NCI-H748 (cell line): Measurements from ENCODE around the gene RRAGD.
"Not testable (repeated sequence)": the region's sequence is repeated elsewhere in the genome, so short reads cannot be mapped to it uniquely, and the experiment has no call there.

ENCODE experiments used
- DNase-seq: peaks from one replicate; lab custom pipeline; 2025; ENCODE audit not compliant: unreplicated experiment; lab: John Stamatoyannopoulos, UW

Gene RRAGD

DNA sequence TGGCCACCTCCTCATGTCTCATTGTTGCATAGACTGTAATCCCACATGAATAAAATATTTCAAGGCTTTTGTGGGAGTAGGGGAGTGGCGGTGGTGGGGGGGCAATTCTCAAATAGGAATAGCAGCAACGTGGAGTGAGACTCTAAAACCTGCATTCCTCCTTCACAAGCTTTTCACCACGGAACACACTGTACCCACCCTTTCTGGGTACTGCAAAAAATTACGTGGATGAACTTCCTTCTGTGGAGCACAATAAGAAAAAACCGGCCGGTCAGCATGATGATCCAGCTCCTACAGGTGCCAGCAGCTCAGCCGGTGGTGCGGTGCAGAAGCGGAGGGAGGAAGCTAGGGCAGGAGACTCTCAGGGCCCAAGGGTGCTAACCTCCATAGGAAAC is 930 bp upstream of the RRAGD start:
- peak; percentile 43 for DNase-seq

- peak; percentile 70 for DNase-seq
Observed at GRCh38 chr6:89411145-89412070, 665 bp downstream of the RRAGD start.

- DNase-seq: no peak
Observed at GRCh38 chr6:89410788-89411144, 1.3 kb downstream of the RRAGD start.

DNA sequence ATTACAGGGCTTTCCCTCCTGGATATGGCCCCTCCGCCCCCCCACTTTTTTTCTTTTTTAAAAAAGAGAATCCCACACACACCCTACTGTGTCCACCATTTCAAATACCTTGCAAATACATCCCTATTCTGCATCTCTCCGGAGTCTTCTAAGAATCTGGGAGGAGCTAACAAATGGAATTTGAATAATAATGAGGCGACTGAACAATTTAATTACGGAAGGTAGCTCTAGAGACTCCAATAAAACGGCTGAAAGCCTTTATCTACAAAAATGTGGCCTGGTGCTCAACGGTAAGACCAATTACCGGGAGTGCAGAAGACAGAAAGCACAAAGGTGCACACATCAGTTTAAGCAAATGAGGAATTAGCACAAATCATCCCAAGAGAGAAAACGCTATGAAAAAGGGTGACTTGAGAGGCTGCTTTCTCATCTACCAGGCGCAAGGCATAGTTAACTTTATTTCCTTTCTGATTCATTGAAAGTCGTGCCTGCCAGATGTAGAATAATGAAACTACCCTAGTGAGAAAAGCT is 1.8 kb downstream of the RRAGD start:
- DNase-seq: no peak

DNA sequence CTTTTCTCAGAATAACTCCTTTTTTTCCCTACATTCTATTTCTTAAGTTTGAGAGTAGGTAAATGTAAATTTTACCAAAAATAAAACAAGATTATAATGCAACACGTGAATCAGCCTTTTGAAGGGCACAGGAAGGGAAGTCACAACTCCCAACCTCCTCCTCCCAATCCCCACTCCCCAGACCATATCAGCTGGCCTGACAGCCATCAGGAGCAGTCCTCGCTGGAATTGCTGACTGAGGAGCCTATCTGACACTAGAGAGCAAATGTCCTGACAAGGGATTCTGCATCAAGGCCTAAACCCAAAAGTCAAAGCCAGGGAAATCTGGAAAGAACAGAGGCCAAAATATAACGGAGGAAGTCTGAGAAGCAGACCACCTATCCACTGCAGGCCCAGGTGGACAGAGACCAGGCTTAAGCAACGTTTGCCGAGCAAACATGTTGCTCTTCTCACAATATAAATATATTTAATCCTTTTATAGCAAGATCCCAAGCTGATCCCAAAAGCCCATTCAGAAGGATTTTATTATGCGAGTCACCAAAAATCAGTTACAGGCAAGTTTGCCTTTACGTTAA is 2.5 kb downstream of the RRAGD start:
- no peak for DNase-seq

- no peak for DNase-seq
Observed at GRCh38 chr6:89406141-89406540, 5.9 kb downstream of the RRAGD start.

- no peak for DNase-seq
Observed at GRCh38 chr6:89404512-89404911, 7.6 kb downstream of the RRAGD start.

DNA sequence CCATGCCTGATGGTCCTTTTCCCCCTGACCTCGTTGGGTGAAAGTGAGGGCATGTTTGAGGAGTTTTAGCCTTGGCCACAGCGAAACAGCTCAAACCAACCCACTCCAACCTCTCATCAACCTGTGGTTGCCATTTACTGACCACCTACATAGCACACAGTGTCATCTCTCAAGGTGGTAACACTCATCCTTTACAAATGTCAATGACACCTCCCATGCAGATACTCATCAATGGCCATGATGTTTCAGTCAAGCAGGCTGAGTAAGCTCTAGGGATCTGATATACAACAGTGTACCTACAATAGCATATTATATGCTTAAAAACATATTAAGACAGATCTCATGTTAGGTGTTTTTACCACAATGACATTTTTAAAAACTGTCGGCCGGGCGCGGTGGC is 9.3 kb downstream of the RRAGD start:
- DNase-seq: no peak

- DNase-seq: no peak
Observed at GRCh38 chr6:89400912-89401399, 11.1 kb downstream of the RRAGD start.

DNA sequence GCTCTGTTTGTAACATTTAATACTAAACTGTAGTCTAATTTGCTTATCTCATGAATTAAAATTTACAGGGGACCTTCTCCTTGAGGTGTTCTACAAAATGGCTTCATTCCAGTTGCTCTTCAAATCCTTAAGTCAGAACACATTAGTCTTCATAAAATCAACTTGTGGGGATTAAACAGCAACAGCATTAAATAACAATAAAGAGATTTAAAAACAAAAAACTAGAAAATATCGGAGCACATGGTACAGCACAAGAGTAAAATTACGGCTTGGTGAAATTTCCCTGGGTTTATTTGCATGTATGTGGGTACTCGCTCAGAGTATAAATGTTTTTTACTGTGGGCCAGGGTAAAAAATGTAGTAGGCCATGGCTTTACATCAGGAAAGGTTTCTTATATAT is 12.0 kb downstream of the RRAGD start:
- DNase-seq: no peak

DNA sequence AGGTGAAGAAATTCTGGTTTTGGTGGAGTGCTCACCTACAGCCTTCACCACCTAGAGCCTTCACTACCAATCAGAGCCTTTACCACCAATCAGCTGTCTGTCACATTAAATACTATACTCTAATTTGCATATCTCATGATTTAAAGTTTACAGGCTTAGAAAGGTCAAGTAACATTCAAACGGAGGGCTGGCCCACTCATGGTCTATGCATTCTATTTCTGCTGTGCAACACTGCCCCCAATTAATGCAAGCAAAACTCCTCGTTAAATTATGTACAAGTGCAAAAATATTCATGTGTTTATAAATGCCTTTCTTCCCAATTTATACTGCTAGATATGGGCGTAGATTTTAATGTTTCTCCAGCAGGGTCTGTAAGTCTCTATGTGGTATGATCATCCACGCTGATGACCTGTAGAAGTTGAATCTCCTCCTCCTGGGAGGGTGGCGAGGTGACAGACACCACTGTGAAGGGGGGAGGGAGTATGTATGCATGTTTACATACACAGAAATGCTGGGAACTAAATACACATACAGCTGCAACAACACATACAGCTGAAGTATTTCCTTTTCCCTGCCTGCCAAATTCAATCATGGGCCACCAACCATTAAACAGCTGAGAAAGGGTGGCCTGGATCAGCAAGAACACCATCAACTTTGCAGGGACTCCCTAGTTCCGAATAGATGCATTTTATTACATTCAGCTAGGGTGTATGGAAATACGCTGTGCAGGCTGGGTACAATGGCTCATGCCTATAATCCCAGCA is 13.1 kb downstream of the RRAGD start:
- no peak for DNase-seq

DNA sequence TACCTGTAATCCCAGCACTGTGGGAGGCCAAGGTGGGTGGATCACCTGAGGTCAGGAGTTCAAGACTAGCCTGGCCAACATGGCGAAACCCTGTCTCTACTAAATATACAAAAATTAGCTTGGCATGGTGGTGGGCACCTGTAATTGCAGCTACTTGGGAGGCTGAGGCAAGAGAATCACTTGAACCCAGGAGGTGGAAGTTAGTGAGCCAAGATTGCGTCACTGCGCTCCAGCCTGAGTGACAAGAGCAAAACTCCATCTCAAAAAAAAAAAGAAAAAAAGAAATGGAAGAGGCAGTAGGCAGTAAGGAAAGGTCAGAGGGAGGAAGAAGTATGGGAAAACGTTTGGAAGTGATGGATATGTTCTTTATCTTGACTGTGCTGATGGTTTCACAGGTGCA is 14.2 kb downstream of the RRAGD start:
- DNase-seq: not testable (repeated sequence)

GRCh38 chr6:89393659-89394058 is 18.4 kb downstream of the RRAGD start:
- DNase-seq: no peak

DNA sequence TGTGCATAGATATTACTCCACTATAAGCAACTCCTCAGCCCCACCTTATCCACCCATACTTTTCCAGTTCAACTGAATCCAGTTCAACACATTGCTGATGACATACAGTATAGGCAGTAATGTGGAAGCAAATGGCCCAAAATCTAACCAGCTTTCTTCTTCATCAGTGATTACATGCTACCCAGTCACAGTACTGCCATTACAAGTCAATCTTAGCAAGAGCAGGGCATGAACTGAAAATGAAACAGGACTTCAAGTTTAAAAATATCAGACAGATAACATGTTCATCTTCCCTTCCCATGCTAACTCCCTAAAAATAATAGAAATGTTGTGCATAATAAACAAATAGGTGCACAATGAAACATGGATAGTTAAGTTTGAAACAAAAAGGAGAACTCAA is 19.2 kb downstream of the RRAGD start:
- no peak for DNase-seq

- no peak for DNase-seq
Observed at GRCh38 chr6:89388846-89389245, 23.2 kb downstream of the RRAGD start.

GRCh38 chr6:89387516-89388201 is 24.4 kb downstream of the RRAGD start:
- DNase-seq: no peak

GRCh38 chr6:89386917-89387491 is 25.1 kb downstream of the RRAGD start:
- no peak for DNase-seq

GRCh38 chr6:89385846-89386245 is 26.2 kb downstream of the RRAGD start:
- DNase-seq: no peak

DNA sequence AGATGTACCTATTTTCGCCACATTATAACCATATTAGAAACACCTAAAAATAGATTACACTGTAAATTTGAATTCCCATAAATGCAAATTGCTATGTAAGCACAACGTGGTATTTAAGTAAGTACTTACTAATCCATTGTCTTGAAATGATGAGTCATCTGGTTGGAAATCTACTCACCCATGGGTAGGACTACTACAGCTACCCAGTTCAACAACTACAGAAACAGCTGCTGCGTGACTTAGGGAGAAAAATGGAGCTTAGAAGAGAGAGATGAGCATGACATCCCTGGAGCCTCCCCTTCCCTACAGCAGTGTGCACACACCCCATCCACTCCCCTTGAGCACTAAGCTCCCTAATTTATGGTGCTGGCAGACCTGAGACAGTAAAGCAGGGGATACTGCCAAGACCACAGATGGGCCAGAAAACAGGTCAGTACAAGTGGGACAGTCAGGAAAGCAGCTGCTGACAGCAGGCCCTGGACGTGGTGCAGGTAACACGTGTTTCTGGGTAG is 26.9 kb downstream of the RRAGD start:
- DNase-seq: peak; percentile 33

DNA sequence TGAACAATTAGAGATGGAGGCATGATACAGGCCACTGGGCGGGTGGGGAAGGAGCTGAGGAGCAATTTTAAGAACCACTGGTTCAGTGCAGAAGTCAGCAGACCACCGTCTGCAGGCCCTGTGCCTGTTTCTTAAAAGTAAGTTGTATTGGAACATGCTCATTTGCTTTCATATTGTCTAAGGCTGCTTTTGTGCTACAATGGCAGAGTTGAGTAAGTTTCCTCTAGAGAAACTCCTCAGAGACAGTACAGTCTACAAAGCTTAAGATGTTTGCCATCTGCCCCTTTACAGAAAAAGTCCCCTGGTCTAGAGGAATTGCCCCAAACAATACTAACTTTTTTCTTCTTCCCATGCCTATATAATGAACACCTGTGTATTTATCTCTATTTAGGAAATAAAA is 31.0 kb downstream of the RRAGD start:
- no peak for DNase-seq
